ENCODE measurements around the gene ADAMTS20. TPM values are rescaled to one million over a fixed set of nuclear protein-coding genes. Genes with fewer than 3 reads are reported as not detected.
A peak's percentile ranks its signal among the peaks of the same experiment; 100 is the strongest.
"Not testable (repeated sequence)": the region's sequence is repeated elsewhere in the genome, so short reads cannot be mapped to it uniquely, and the experiment has no call there.

The ADAMTS20 gene
- total RNA-seq = not detected

DNA sequence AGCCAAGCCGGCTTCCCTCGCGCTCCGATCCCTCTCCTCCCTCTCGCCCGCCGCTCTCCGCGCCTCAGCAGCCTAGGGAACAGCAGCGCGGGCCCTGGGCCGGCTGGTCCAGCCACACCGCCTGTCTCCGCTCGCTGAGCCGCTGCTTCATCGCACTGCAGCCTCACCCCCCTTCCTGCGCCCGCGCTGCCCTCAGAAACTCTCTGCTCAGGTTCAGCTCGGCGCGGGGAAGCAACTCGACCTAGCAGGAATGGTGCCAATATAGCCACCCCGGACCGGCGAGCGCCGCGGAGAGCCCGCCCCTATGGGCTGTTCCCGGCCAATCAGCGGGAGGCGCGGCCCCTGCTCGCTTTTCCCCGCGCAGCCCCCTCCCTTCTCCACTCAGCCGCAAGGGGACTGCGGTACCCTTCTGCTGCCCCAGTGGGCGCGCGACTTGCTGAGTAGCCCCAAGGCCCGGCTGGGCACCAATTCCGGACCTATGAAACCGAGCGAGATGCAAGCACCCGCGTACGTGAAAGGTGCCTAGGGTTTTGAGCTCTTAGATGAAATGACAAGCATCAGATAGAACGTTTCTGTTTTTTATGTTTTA, at the start of gene ADAMTS20:
Gene ADAMTS20, minus strand, starts transcription at position 233 of the 589 bp plus-strand sequence. CDS start 282 bp downstream, outside the sequence.
- peak in 2 of 3 donors; percentile 4 to 5 for DNase-seq (ENCODE audit: low read depth in 2 of 3, low spot score in 2 of 3)

GRCh38 chr12:43599708-43600107, 47.7 kb upstream of the ADAMTS20 start:
- no peak for DNase-seq (ENCODE audit: low read depth in 2 of 3, low spot score in 2 of 3)

DNA sequence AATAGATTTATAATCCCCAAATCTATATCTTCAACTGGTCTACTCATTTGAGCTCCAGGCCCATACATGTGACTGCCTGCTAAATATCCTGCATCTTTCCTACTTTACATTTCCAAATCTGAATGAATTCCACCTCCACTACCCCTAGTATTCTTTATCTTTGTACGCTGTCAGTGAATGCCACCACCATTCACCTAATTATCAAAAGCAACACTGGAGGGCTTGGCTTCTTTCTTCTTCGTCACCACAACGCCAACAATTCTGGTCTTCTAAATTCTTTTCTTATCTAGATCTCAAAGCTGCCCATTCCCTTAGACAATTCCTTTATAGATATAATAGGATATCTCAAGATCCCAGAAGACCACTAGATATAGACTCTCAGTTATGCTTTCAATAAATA, 47.1 kb upstream of the ADAMTS20 start:
- no peak for DNase-seq (ENCODE audit: low read depth in 2 of 3, low spot score in 2 of 3)

DNA sequence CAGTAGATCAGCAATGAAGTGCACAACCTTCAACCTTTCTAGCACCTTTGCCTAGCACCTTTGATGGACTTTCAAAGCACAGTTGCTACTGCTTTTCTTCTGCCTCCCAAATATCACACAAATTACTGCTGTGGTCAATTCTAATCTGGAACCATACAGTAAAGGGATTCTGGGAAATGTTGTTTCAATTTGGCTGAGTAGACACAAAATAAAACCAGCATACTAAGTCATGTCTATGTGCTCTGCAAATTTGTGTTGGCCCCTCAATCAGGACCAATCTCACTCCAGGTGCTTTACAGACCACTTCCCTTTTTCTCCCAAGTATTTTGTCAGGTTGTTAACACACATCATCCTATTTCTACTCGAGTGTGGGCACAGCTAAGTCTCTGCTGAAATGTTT, 38.3 kb upstream of the ADAMTS20 start:
- no peak for DNase-seq (ENCODE audit: low read depth in 2 of 3, low spot score in 2 of 3)

DNA sequence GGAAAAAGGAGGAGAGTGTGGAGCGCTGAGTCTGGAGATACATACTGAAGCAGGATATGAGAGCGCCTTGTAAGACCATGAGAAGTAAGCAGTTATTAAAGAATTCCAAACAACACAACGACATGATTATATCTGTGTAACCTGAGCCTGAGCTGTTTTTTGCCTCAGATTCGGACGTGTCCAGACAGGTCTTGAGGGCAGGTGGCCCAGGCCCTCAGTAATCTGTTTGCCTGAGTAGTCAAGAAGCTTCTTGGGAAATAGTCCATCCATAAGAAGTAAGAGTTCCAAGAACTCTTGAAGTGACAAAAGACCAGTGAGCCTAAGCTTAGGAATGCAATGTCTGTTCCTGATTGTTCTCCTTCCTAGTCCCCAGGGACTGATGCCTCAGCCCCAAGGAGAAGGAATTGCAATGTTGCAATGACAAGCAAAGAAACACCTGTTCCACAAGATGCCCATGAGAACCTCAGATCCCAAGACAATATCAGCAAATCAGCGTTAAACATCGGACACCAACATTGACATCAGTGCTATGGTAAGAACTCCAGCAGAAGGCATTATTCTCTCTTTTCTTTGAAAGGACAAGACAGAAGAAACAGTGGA, 34.7 kb upstream of the ADAMTS20 start:
- DNase-seq (ENCODE audit: low read depth in 2 of 3, low spot score in 2 of 3) = no peak

GRCh38 chr12:43585676-43586075, 33.7 kb upstream of the ADAMTS20 start:
- DNase-seq (ENCODE audit: low read depth in 2 of 3, low spot score in 2 of 3) = no peak

- no peak for DNase-seq (ENCODE audit: low read depth in 2 of 3, low spot score in 2 of 3)
Measured at GRCh38 chr12:43580601-43581000, 28.6 kb upstream of the ADAMTS20 start.

- no peak for DNase-seq (ENCODE audit: low read depth in 2 of 3, low spot score in 2 of 3)
Measured at GRCh38 chr12:43579206-43579605, 27.2 kb upstream of the ADAMTS20 start.

DNA sequence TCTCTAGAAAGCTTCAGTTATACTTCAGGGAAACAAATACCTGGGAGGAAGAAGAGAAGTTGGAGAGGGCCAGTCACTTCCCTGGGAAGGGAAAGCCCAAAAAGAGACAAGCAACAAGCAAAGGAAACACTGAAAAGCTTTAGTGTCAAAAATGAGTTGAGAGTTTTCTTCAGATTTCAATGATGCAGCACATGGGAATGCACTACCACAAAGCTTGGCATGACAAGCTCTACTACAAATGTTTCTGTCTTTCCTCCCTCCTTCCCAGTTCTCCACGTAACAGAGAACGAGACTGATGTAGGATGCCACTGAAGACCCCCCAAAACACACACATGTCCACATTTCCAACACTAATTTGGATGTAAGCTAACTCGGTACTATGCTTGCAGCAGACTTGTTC, 26.8 kb upstream of the ADAMTS20 start:
- DNase-seq (ENCODE audit: low read depth in 2 of 3, low spot score in 2 of 3) = no peak

DNA sequence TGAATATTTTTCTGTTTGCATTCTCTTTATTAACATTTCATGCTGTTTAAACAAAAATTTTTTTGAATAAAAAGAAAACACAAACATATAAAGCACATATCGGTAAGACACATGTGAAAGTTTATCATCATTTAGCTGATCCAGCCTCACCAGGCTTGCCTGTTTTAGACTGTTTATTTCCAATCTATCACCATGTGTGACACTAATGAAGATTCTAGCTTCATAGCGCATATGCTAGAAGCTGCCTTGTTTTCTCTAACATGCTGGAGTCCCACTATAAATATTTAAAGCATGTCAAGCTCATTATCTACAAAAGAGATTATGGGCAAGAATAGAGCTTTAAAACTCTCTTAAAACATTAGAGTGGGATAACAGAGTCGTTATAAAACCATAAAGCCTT, 25.4 kb upstream of the ADAMTS20 start:
- DNase-seq (ENCODE audit: low read depth in 2 of 3, low spot score in 2 of 3) = no peak

DNA sequence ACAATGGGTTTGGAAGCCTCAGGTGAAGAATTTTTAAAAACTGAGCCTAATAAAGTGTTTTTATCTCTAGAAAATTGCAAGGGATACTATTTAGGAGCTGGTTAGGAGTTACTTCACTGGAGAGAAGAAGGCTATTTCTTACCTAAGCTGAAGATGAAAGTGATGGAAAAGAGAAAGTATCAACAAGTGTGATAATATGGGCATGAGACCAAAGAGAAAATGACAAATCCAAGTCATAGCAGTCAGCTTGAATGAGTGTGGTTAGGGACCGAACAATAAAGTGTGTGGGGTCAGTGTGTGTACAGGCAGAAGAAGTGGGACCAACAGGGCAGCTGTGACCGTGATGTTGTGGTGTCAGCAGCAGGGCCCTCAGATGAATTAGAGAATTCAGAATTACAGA, 24.2 kb upstream of the ADAMTS20 start:
- no peak for DNase-seq (ENCODE audit: low read depth in 2 of 3, low spot score in 2 of 3)

- no peak for DNase-seq (ENCODE audit: low read depth in 2 of 3, low spot score in 2 of 3)
Measured at GRCh38 chr12:43571885-43572284, 19.9 kb upstream of the ADAMTS20 start.

GRCh38 chr12:43556057-43556456, 4.1 kb upstream of the ADAMTS20 start:
- DNase-seq (ENCODE audit: low read depth in 2 of 3, low spot score in 2 of 3) = no peak

- DNase-seq (ENCODE audit: low read depth in 2 of 3, low spot score in 2 of 3) = no peak
Measured at GRCh38 chr12:43551279-43551970, 578 bp downstream of the ADAMTS20 start.

DNA sequence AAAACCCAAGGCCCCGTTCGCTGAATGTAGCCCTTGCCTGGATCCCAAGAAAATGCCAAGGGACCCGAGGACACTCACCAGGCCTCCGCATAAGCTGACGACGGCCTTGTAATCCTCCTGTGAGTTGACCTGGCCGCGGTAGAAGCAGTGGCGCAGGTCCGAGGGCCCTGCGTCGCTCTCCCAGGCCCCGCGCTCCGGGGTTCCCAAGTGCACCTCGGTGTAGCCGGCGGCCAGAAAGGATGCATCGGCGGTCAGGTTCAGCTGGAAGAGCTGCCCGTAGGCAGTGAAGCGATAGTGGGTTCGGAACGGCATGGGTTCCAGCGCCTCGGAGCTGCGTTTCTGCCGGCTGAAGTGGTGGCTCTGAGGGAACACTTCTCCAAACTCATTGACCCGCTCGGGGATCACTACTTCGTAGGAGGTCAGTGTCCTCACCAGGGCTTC, 1.2 kb downstream of the ADAMTS20 start:
- no peak for DNase-seq (ENCODE audit: low read depth in 2 of 3, low spot score in 2 of 3)

DNA sequence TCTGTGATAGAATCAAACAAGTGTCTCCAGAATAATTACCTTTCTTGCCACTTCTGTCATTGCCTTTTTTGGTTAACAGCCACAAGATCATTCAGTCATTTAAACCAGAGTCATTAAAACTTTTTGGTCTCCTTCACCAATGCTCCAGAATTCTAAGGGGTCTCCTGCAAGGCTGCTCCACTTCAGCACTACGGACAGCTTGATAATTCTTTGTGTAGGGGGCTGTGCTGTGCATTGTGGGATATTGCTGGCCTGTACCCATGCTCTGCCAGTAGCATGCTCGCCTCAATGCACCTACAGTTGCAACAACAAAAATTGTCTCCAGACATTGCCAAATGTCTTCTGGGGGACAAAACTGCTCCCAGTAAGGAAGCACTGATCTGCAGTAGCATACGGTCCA, 7.3 kb downstream of the ADAMTS20 start:
- DNase-seq (ENCODE audit: low read depth in 2 of 3, low spot score in 2 of 3) = no peak

DNA sequence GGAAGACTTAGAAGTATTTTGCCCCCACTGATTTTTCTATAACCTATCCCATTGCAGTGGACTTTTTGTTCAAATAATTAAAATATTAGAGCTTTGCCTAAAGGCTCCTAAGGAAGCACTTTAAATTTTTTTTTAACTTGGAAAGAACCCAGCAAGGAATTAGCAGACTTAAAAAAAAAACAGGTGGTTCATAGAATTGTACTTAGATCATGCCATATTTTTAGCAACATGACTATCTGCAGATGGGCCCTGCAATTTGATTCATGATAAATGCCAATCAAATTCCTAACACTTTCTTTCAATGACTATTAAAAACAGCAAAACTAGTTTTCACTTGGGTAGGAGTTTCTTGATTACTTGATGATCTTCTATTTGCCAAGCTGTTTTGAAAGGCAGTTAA, 11.5 kb downstream of the ADAMTS20 start:
- no peak for DNase-seq (ENCODE audit: low read depth in 2 of 3, low spot score in 2 of 3)

- DNase-seq (ENCODE audit: low read depth in 2 of 3, low spot score in 2 of 3) = not testable (repeated sequence)
Measured at GRCh38 chr12:43537675-43538074, 14.3 kb downstream of the ADAMTS20 start.

- DNase-seq (ENCODE audit: low read depth in 2 of 3, low spot score in 2 of 3) = no peak
Measured at GRCh38 chr12:43516045-43516444, 36.0 kb downstream of the ADAMTS20 start.

GRCh38 chr12:43501703-43502102, 50.3 kb downstream of the ADAMTS20 start:
- peak in 2 of 3 donors; percentile 1 to 35 for DNase-seq (ENCODE audit: low read depth in 2 of 3, low spot score in 2 of 3)

- DNase-seq (ENCODE audit: low read depth in 2 of 3, low spot score in 2 of 3) = no peak
Measured at GRCh38 chr12:43493261-43493797, 58.7 kb downstream of the ADAMTS20 start.
